ENCODE measurements around the gene SEC22A.
"Not testable (repeated sequence)": the region's sequence is repeated elsewhere in the genome, so short reads cannot be mapped to it uniquely, and the experiment has no call there.

SEC22A gene

DNA sequence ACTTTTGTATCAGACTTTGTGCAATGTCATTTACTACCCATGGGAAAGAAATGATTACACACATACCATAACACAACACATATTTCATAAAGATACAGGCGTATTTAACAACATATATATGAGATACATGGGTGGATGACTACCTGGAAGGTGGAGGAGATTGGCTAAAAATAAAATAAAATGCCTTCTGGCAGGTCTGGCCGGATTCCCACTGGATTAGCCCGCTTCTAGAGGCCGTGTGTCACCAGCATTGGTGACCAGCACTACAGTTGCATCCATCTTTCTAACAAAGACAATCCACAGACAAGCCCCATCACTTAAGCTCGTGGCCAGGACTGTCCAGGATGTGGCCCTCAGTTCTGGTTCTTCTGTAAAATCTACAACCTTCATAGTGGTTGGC, 21.0 kb upstream of the SEC22A start:
- no peak for DNase-seq (ENCODE audit: low spot score)

- DNase-seq (ENCODE audit: low spot score): no peak
Measured at GRCh38 chr3:123186695-123187094, 15.0 kb upstream of the SEC22A start.

DNA sequence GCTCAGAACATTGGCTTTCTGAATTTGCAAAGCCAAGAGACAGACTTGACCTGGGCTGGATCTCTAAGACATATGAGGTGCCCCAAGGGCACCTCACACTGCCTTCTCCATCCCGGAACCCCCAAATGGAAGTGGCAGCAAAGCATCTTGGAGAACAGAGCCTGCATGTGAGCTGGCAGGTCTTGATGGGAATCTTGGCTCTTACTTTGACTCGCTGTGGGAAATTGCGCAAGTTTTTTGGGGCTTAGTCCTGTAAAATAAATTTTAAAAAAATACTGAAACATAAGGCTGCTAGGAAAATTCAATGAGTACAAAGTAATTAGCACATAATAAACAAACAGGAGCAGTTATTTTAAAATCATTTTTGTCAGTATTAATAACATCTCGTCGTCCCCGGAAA, 13.7 kb upstream of the SEC22A start:
- DNase-seq (ENCODE audit: low spot score): no peak

GRCh38 chr3:123193448-123194101, 8.2 kb upstream of the SEC22A start:
- no peak for DNase-seq (ENCODE audit: low spot score)

DNA sequence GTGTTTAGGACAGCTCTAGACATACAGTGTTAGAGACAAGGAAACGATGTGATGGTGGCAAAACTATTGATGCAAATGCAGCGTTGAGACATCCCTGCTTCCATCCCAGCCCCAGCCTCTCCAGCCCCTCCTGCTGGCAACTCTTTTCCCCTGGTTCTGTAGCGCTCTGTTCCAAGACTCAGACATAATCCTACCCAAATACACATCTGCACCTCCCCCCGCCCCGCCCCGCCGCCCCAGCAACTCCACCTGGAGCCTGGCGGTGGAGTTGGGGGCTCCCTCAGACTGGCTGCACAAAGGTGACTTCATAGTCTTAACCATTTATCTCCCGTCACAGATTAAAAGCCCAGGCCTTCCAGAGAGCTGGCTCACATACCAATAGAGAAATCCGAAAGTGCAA, 7.2 kb upstream of the SEC22A start:
- no peak for DNase-seq (ENCODE audit: low spot score)

DNA sequence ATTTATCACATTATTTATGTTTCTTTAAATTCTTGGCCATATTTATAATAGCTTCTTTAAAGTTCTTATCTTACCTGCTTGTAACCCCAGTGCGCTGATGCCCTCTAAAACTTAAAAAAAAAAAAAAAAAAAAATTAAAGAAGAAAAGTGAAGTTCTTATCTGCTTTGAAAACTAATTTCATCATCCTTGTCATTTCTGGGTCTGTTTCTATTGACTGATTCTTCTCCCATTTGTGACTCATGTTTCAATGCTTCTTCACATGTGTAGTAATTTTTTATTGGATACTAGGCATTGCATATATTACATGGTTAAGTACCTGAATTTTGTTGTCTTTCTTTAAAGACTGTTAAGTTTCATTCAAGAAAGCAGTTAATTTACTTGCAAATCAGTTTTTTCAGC, 3.4 kb upstream of the SEC22A start:
- no peak for DNase-seq (ENCODE audit: low spot score)

- DNase-seq (ENCODE audit: low spot score): no peak
Measured at GRCh38 chr3:123201223-123201556, 553 bp upstream of the SEC22A start.

DNA sequence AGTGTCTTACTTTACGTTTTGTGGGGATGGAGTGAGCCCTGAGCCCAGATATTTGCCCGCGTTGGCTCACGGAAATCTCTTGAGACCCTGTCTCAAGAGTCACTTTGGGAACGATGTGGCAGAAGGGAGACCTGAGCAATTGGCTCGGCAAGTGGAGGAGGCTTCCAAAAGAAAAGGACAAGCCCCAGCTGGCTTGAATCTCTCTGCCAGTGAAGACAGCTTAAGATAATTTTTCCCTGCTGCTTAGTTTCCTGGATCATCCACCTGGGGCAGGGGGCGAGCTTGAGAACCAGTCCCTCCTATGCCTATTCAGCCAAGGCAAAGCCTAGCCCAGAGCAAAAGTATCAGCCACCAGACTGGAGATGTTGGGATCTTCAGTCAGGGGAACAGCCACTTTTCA, 708 bp downstream of the SEC22A start:
- DNase-seq (ENCODE audit: low spot score): peak; percentile 32

- no peak for DNase-seq (ENCODE audit: low spot score)
Measured at GRCh38 chr3:123218990-123219389, 17.2 kb downstream of the SEC22A start.

- DNase-seq (ENCODE audit: low spot score): not testable (repeated sequence)
Measured at GRCh38 chr3:123221369-123221768, 19.6 kb downstream of the SEC22A start.

DNA sequence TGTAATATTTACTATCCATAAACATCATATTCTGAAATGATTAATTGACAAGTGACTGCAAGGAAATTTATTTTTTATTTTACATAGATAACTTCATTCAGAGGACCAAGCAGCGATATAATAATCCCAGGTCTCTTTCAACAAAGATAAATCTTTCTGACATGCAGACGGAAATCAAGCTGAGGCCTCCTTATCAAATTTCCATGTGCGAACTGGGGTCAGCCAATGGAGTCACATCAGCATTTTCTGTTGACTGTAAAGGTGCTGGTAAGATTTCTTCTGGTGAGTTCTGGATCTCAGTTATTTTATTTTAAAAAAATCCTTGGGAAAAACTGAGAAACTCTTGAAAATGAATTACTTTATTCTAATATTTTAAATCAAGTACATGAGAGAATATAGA, 23.3 kb downstream of the SEC22A start:
- no peak for DNase-seq (ENCODE audit: low spot score)

DNA sequence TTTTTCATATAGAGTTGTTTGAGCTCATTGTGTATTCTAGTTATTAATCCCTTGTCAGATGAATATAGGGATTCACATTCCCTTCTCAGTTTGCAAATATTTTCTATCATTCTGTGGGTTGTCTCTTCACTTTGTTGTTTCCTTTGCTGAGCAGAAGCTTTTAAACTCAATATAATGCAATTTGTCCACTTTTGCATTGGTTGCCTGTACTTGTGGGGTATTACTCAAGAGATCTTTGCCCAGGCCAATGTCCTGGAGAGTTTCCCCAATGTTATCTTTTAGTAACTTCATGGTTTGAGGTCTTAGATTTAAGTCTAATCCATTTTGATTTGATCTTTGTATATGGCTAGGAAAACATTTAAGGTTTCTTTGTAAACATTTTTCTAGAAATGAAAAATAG, 24.8 kb downstream of the SEC22A start:
- no peak for DNase-seq (ENCODE audit: low spot score)

DNA sequence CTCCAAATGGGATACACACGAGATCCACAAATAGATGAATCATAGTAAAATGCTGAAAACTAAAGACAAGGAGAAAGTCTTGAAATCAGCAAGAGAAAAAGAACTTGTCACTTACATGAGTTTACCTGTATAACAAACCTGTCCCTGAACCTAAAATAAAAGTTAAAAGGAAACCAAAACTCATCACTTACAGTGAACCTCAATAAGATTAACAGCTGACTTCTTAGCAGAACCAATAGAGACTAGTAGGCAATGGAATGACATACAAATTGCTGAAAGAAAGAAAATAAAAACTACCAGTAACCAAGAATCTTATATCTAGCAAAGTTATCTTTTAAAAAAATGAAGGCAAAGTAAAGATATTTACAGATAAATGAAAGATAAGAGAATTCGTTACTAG, 27.4 kb downstream of the SEC22A start:
- DNase-seq (ENCODE audit: low spot score): peak; percentile 15

GRCh38 chr3:123236902-123237301, 35.2 kb downstream of the SEC22A start:
- no peak for DNase-seq (ENCODE audit: low spot score)

DNA sequence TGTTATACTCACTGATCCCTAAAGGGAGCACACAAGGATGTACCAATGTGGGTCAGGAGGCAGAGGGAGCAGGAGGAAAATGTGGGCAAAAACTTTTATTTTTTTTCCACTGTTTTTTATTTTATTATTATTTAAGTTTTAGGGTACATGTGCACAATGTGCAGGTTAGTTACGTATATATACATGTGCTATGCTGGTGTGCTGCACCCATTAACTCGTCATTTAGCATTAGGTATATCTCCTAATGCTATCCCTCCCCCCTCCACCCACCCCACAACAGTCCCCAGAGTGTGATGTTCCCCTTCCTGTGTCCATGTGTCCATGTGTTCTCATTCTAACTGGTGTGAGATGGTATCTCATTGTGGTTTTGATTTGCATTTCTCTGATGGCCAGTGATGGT, 37.4 kb downstream of the SEC22A start:
- not testable (repeated sequence) for DNase-seq (ENCODE audit: low spot score)

- DNase-seq (ENCODE audit: low spot score): no peak
Measured at GRCh38 chr3:123239756-123240155, 38.0 kb downstream of the SEC22A start.

GRCh38 chr3:123244128-123244527, 42.4 kb downstream of the SEC22A start:
- no peak for DNase-seq (ENCODE audit: low spot score)

- no peak for DNase-seq (ENCODE audit: low spot score)
Measured at GRCh38 chr3:123246866-123247265, 45.1 kb downstream of the SEC22A start.

DNA sequence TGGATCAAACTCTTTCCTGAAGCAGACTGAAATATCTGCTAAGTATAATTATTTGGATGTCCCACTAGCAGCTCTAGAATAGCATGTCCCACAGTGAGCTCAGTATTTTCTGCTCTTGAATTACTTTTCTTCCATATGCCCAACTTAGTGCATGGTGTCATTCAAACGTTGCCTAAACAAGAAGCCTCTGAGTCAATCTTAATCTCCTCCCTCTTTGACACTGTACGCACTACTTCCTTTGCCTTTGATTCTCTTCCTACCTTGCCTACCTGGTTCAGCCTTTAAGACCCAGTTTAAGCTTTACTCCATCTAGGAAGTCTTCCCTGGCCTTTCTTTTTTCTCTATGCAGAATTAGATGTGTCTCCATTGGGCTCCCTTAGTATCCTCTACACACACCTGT, 54.5 kb downstream of the SEC22A start:
- DNase-seq (ENCODE audit: low spot score): no peak

DNA sequence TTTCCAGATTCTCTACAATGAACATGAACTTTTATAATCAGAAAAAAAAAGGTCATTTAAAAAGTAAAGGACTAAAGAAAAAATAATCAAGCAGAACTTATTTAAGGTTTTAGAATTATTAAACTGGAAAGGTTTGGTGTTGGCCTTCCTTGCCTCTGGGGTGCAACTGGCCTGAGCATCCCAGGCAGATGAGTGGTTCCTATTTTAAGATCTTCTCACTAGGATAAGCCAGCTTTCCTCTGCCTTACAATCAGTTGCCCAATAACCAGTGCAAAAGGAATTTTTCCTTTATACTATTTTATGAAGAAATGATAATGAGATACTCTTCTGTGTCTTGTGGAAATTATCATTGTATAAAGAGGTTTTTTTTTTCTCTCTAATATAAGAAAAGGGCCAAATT, 56.6 kb downstream of the SEC22A start:
- DNase-seq (ENCODE audit: low spot score): no peak

DNA sequence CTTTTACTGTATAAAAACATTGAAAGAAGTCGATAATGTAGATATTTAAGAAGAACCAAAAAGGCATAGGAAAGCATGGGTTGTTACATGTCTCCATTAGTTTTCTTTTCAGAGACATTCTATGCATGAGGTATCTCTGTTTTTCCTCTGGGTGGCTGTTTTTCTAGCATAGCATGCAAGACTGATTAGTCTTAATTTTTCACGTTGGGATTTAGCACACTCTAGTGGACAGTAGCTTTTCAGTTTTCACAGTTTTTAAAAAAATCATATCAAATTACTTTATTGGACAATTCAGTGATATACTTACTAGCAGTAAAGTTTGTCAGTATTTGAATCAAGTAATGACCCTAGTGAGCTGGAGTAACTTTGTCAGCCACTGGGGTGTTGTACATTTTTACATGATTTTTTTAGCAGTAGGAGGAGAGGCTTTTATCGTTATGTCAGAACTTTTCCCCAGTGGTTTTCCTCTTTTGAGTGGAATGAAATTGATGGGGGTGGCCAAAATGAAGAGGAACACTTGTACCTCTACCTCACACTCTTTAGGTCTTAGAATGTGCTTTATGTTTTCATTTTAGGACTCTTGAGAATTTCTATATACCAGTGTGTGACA, 57.2 kb downstream of the SEC22A start:
- peak; percentile 84 for DNase-seq (ENCODE audit: low spot score)

DNA sequence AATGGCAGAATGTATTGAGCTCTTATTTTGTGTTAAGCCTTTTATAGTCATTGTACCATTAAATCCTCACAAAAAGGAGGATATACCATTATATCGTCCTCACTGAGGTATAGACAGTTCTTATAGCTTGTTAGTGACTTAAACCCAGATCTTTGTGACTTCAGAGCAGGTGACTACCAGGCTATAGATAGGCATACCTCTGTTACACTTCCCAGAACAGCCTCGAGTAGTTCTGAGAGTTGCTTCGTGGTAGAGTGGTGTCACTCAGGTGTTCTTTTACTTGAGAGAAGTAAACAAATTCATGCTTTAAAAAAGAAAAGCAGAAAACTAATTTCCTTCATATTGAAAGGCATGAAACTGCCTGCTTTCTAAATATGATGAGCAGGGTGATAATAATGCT, 59.9 kb downstream of the SEC22A start:
- no peak for DNase-seq (ENCODE audit: low spot score)

GRCh38 chr3:123262226-123262625, 60.5 kb downstream of the SEC22A start:
- no peak for DNase-seq (ENCODE audit: low spot score)

DNA sequence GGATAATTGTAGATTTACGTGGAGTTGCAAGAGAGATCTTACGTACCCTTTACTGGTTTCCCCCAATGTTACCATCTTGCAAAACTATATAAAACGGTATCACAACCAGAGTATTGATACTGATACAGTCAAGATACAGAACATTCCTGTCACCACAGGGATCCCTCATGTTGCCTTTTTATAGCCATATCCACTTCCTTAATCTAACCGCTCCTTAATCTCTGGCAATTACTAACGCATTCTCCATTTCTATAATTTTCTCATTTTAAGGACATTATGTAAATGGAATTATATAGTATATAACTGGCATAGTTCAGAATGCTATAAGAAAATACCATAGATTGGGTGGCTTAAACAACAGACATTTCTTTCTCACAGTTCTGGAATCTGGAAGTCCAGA, 61.1 kb downstream of the SEC22A start:
- no peak for DNase-seq (ENCODE audit: low spot score)
